ENCODE data around the gene DHX38.

DNA sequence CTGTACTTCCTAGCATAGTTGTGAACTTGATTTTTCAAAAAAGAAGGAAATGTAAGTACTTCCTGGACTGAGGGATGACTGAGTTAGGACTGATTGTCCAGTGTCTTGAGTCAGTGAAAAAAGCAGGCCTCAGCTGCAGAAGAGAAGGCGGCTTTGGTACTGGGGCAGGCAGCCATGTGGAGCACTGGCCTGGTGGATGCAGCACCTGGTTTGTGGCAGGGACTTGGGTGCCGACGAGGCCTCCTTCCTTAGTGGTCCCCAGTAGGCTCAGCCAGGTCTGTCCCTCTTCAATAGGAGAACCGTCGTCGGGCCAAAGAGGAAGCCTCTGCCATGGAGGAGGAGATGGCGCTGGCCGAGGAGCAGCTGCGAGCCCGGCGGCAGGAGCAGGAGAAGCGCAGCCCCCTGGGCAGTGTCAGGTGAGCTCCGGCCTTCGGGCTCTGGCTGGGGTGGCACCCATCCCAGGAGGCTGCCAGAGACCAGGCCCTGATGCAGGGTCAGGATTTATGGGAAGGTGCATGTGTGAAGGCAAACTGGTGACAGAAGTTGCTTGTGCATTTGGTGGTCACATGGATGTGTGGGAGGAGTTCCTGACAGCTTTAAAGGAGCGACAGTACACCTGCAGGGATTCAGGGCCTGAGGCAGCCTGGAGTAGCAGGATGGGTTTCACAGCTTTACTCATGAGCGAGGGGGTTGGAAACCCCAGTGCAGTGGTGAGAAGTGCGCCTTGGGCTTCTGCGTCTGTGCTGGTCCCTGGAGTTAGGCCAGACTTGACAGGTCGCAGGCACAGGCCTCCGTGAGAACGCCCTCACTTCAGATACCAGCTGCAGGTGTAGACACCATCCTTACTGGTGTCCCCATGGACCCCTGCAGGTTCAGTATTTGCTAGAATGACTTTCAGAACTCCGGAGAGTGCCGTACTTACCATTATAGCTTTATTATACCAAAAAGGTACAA, 17.3 kb downstream of the DHX38 start:
- TF ChIP-seq TAF1 (IDR thresholded peaks at IDR 0.05; ENCODE audit: low read depth) (no peak), TEAD4 (IDR thresholded peaks at IDR 0.05) (no peak), EP300 (IDR thresholded peaks at IDR 0.05; ENCODE audit: borderline replicate concordance) (no peak), USF1 (IDR thresholded peaks at IDR 0.05) (no peak), YY1 (IDR thresholded peaks at IDR 0.05; ENCODE audit: low read depth) (no peak), FOXM1 (IDR thresholded peaks at IDR 0.05; ENCODE audit: borderline replicate concordance, low read depth) (no peak), CEBPB (IDR thresholded peaks at IDR 0.05) (no peak), RAD21 (IDR thresholded peaks at IDR 0.05; ENCODE audit: low read depth) (no peak), CREB1 (IDR thresholded peaks at IDR 0.05; ENCODE audit: low read depth) (no peak), ZBTB7A (IDR thresholded peaks at IDR 0.05; ENCODE audit: low read depth) (no peak), TCF12 (IDR thresholded peaks at IDR 0.05; ENCODE audit: low read depth) (no peak)
- TF ChIP-seq, protein P1, sequence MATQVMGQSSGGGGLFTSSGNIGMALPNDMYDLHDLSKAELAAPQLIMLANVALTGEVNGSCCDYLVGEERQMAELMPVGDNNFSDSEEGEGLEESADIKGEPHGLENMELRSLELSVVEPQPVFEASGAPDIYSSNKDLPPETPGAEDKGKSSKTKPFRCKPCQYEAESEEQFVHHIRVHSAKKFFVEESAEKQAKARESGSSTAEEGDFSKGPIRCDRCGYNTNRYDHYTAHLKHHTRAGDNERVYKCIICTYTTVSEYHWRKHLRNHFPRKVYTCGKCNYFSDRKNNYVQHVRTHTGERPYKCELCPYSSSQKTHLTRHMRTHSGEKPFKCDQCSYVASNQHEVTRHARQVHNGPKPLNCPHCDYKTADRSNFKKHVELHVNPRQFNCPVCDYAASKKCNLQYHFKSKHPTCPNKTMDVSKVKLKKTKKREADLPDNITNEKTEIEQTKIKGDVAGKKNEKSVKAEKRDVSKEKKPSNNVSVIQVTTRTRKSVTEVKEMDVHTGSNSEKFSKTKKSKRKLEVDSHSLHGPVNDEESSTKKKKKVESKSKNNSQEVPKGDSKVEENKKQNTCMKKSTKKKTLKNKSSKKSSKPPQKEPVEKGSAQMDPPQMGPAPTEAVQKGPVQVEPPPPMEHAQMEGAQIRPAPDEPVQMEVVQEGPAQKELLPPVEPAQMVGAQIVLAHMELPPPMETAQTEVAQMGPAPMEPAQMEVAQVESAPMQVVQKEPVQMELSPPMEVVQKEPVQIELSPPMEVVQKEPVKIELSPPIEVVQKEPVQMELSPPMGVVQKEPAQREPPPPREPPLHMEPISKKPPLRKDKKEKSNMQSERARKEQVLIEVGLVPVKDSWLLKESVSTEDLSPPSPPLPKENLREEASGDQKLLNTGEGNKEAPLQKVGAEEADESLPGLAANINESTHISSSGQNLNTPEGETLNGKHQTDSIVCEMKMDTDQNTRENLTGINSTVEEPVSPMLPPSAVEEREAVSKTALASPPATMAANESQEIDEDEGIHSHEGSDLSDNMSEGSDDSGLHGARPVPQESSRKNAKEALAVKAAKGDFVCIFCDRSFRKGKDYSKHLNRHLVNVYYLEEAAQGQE (IDR thresholded peaks at IDR 0.05; ENCODE audit: low read depth), result no peak
- TF ChIP-seq, protein P2, sequence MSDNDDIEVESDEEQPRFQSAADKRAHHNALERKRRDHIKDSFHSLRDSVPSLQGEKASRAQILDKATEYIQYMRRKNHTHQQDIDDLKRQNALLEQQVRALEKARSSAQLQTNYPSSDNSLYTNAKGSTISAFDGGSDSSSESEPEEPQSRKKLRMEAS (IDR thresholded peaks at IDR 0.05), result no peak

All from Ishikawa (cell line).